Spleen (tissue), 11 donors: ENCODE measurements around the gene UNC13A. TPM values are rescaled to one million over a fixed set of nuclear protein-coding genes. Genes with fewer than 3 reads are reported as not detected.
"Not testable (repeated sequence)": the region's sequence is repeated elsewhere in the genome, so short reads cannot be mapped to it uniquely, and the experiment has no call there.

ENCODE experiments used
- DNase-seq: peaks from one replicate; pipeline ENCODE4 v3.0.0-alpha.2; 2020
- H3K27ac ChIP-seq, 8 donors: fragments of 200-600 bp; sonication (generic) in 7 of 8; 1 replicate in 4 of 8; 2 replicates in 4 of 8; pipeline versions ENCODE4 v1.5.0 to v1.8.0; 2016 to 2021; ENCODE audit warnings: inconsistent platforms in 4 of 8, mild to moderate bottlenecking in 4 of 8, moderate library complexity in 1 of 8
- H3K27me3 ChIP-seq, 7 donors: fragments of 200-600 bp; sonication (generic) in 6 of 7; replicated peaks in 1 of 7; 1 replicate in 4 of 7; 2 replicates in 3 of 7; pipeline versions ENCODE4 v1.5.0 to v1.8.0; 2016 to 2021; ENCODE audit warnings: inconsistent platforms in 3 of 7, mild to moderate bottlenecking in 1 of 7
- H3K36me3 ChIP-seq, 6 donors: fragments of 200-600 bp; sonication (generic) in 5 of 6; 1 replicate in 4 of 6; 2 replicates in 2 of 6; pipeline versions ENCODE4 v1.5.0 to v1.8.0; 2016 to 2021; ENCODE audit warnings: inconsistent platforms in 2 of 6
- H3K4me1 ChIP-seq, 6 donors: fragments of 200-600 bp; sonication (generic) in 5 of 6; 1 replicate in 3 of 6; 2 replicates in 3 of 6; pipeline versions ENCODE4 v1.5.0 to v1.8.0; 2016 to 2021; ENCODE audit warnings: inconsistent platforms in 3 of 6
- H3K4me3 ChIP-seq, 8 donors: fragments of 200-600 bp; sonication (generic) in 7 of 8; 1 replicate in 4 of 8; 2 replicates in 4 of 8; pipeline versions ENCODE4 v1.5.0 to v1.8.0; 2016 to 2021; ENCODE audit warnings: inconsistent platforms in 4 of 8, mild to moderate bottlenecking in 4 of 8, moderate library complexity in 2 of 8
- H3K9me3 ChIP-seq, 8 donors: fragments of 200-600 bp; sonication (generic) in 7 of 8; 1 replicate in 4 of 8; 2 replicates in 4 of 8; pipeline versions ENCODE4 v1.5.0 to v1.8.0; 2016 to 2021; ENCODE audit warnings: inconsistent platforms in 4 of 8
- CTCF ChIP-seq, 11 experiments: fragments of 200-600 bp in 7 of 11; fragments of 450-650 bp in 4 of 11; sonication (generic) in 4 of 11; IDR thresholded peaks in 8 of 11; conservative IDR thresholded peaks in 3 of 11; 1 replicate in 7 of 11; 2 replicates in 4 of 11; pipeline versions ENCODE4 v1.4.0 to v1.8.0; 2016 to 2021; ENCODE audit warnings: antibody characterized with exemption in 11 of 11, inconsistent platforms in 4 of 11, mild to moderate bottlenecking in 1 of 11
- POLR2A ChIP-seq, 3 donors: fragments of 450-650 bp; IDR thresholded peaks; one replicate each; pipeline ENCODE4 v1.5.1; 2017; ENCODE audit warnings: antibody characterized with exemption in 3 of 3, mild to moderate bottlenecking in 1 of 3
- POLR2AphosphoS5 ChIP-seq, 3 donors: sonication (generic); formaldehyde crosslinking; IDR thresholded peaks; one replicate each; pipeline ENCODE4 v1.5.1; 2017; ENCODE audit warnings: antibody characterized with exemption in 3 of 3
- WGBS, 5 donors: extraction: QIAGEN DNeasy Blood & Tissue Kit in 3 of 5; methylation state at CpG; one replicate each; pipeline versions ENCODE4 v1.1.5 to v1.1.7; 2013 to 2018; 5-methylcytosine and 5-hydroxymethylcytosine counted together
- intact Hi-C: fragments of 100-400 bp; cut with DNase I; formaldehyde crosslinking; loops from one replicate; pipeline ENCODE4 v1.15.0; 2023; ENCODE audit warnings: low total_unique reads
- polyA plus RNA-seq, 3 donors: library from polyadenylated mRNA; stranded (reverse); fragments of 200-250 nt; gene quantifications; one replicate each; pipeline ENCODE4 v1.2.1, GENCODE V29; 2013
- total RNA-seq, 7 donors: library from RNA; depleted of rRNA in 3 of 7; stranded (reverse); fragments of >200 nt in 3 of 7; fragmentation: NEBNext Ultra II Directional in 4 of 7; extraction: Animal tissue kit (Norgen Biotek cat#: 25700) in 4 of 7; gene quantifications; one replicate each; pipeline versions ENCODE4 v1.1.0 to v1.2.1, GENCODE V29; 2016 to 2021
- donor health status: healthy with polysubstance abuse.
- donor health status: DM: no; HTN: no; CAD: no; lungs with moderate emphysema.
- donor health status: DM: no; HTN: no; CAD: no.
- donor health status: Bipolar disorder and iron deficiency.
- donor health status: healthy.
- donor health status: DM: no; HTN: no; CAD: no.
- donor health status: DM: yes; HTN: yes; CAD: no.

Gene UNC13A
- total and polyA plus RNA-seq, 10 donors, result 0.73 to 10.7 (median 5.0) TPM

GRCh38 chr19:17554968-17555479, 133.1 kb downstream of the UNC13A start:
- Histone ChIP-seq H3K4me3 (peak overlapping the region; percentile 13 to 99 (median 96)), H3K27ac (peak overlapping the region; percentile 27 to 96 (median 91)), H3K9me3 (no peaks in the 10 kb centered on the region), H3K36me3 (peaks cover 0 to 41% (median 18%) of the 10 kb centered on the region in 6 donors), H3K4me1 (peaks cover 11 to 68% (median 51%) of the 10 kb centered on the region in 6 donors), H3K27me3 (no peaks in the 10 kb centered on the region)
- TF ChIP-seq CTCF (IDR thresholded peaks at IDR 0.05 in 8 of 11, conservative IDR thresholded peaks at IDR 0.05 in 3 of 11), result peak in 1 of 11 experiments; percentile 10
- no peak for TF ChIP-seq POLR2A (IDR thresholded peaks at IDR 0.05)
- DNase-seq, result no peak
- intact Hi-C loops, result no loop called here
- 15 to 17% (median 16%) methylated on average over 16 to 19 of the region's 19 CpGs for WGBS, 5 donors

- intact Hi-C loops, result no loop called here
- Histone ChIP-seq H3K4me1 (peaks cover 11 to 52% (median 40%) of the 10 kb centered on the region in 6 donors), H3K4me3 (no peak overlapping the region), H3K27ac (peak overlapping the region; percentile 10 to 77 (median 62)), H3K36me3 (peaks cover 0 to 35% (median 3%) of the 10 kb centered on the region in 6 donors), H3K27me3 (no peaks in the 10 kb centered on the region), H3K9me3 (no peaks in the 10 kb centered on the region)
- TF ChIP-seq CTCF (IDR thresholded peaks at IDR 0.05 in 8 of 11, conservative IDR thresholded peaks at IDR 0.05 in 3 of 11), result no peak
- no peak for TF ChIP-seq POLR2A (IDR thresholded peaks at IDR 0.05)
- TF ChIP-seq POLR2AphosphoS5 (IDR thresholded peaks at IDR 0.05), result peak in 1 of 3 donors; percentile 83
- no peak for DNase-seq
- WGBS, 5 donors, result 23 to 44% (median 38%) methylated on average over 7 of the region's 7 CpGs
These were observed 134.9 kb downstream of the UNC13A start for GRCh38 chr19:17553256-17553655.

GRCh38 chr19:17552735-17553134, 135.4 kb downstream of the UNC13A start:
- 93 to 99% (median 99%) methylated on average over 4 of the region's 4 CpGs for WGBS, 5 donors
- H3K27me3 ChIP-seq, result not testable (repeated sequence)

More at GRCh38 chr19:17552735-17553134, 135.4 kb downstream of the UNC13A start:
- H3K9me3 ChIP-seq, intact Hi-C loops, DNase-seq, H3K4me3 ChIP-seq: not testable (repeated sequence)
- peaks cover 11 to 47% (median 36%) of the 10 kb centered on the region in 6 donors for H3K4me1 ChIP-seq
- H3K27ac ChIP-seq, result peak overlapping the region in 6 of 8 donors; percentile 55 to 77 (median 66)
- peaks cover 0 to 36% (median 2%) of the 10 kb centered on the region in 6 donors for H3K36me3 ChIP-seq

Other genes with a start within 250 kb of the UNC13A start
- gene TMEM221, start 239.7 kb downstream of the UNC13A start, total RNA-seq, result not detected
- under 1 TPM in 2 of 3 donors, not detected in 1; 0.03 to 0.20 TPM for gene TMEM221, start 239.7 kb downstream of the UNC13A start, polyA plus RNA-seq
- gene NXNL1, start 227.4 kb downstream of the UNC13A start, total RNA-seq, result not detected
- not detected for gene NXNL1, start 227.4 kb downstream of the UNC13A start, polyA plus RNA-seq
- gene SLC27A1, start 217.8 kb downstream of the UNC13A start, total RNA-seq, result 10 to 100 TPM; 11.3 to 23.3 (median 18.6) TPM
- 10 to 100 TPM in 1 of 3 donors, 1 to 10 TPM in 2; 4.8 to 14.7 (median 9.3) TPM for gene SLC27A1, start 217.8 kb downstream of the UNC13A start, polyA plus RNA-seq
- gene PGLS, start 176.7 kb downstream of the UNC13A start, total RNA-seq, result 100 to 1,000 TPM in 2 of 7 donors, 10 to 100 TPM in 5; 70.6 to 111 (median 83.7) TPM
- gene PGLS, start 176.7 kb downstream of the UNC13A start, polyA plus RNA-seq, result 100 to 1,000 TPM in 2 of 3 donors, 10 to 100 TPM in 1; 94.8 to 118 (median 109) TPM
- 100 to 1,000 TPM in 4 of 7 donors, 10 to 100 TPM in 3; 89.4 to 146 (median 116) TPM for gene COLGALT1, start 132.7 kb downstream of the UNC13A start, total RNA-seq
- gene COLGALT1, start 132.7 kb downstream of the UNC13A start, polyA plus RNA-seq, result 10 to 100 TPM; 52.4 to 86.4 (median 83.1) TPM
- 10 to 100 TPM; 33.4 to 63.1 (median 45.6) TPM for gene MAP1S, start 31.1 kb upstream of the UNC13A start, total RNA-seq
- 10 to 100 TPM; 15.0 to 15.9 (median 15.0) TPM for gene MAP1S, start 31.1 kb upstream of the UNC13A start, polyA plus RNA-seq
- 10 to 100 TPM; 19.7 to 48.3 (median 34.5) TPM for gene FCHO1, start 63.1 kb upstream of the UNC13A start, total RNA-seq
- 10 to 100 TPM; 11.3 to 20.3 (median 15.3) TPM for gene FCHO1, start 63.1 kb upstream of the UNC13A start, polyA plus RNA-seq
- 1 to 10 TPM in 2 of 7 donors, under 1 TPM in 3, not detected in 2; 0.36 to 1.6 (median 0.88) TPM for gene B3GNT3, start 106.8 kb upstream of the UNC13A start, total RNA-seq
- gene B3GNT3, start 106.8 kb upstream of the UNC13A start, polyA plus RNA-seq, result under 1 TPM in 2 of 3 donors, not detected in 1; 0.05 to 0.16 TPM
- 1 to 10 TPM; 2.1 to 6.3 (median 3.4) TPM for gene INSL3, start 133.2 kb upstream of the UNC13A start, total RNA-seq
- gene INSL3, start 133.2 kb upstream of the UNC13A start, polyA plus RNA-seq, result 1 to 10 TPM; 2.1 to 3.2 (median 2.6) TPM
- 100 to 1,000 TPM in 5 of 7 donors, 10 to 100 TPM in 2; 64.3 to 203 (median 147) TPM for gene JAK3, start 159.6 kb upstream of the UNC13A start, total RNA-seq
- gene JAK3, start 159.6 kb upstream of the UNC13A start, polyA plus RNA-seq, result 10 to 100 TPM; 30.6 to 81.1 (median 58.2) TPM
- gene RPL18A, start 171.6 kb upstream of the UNC13A start, total RNA-seq, result 1,000 to 10,000 TPM; 1,310 to 2,382 (median 1,642) TPM
- gene RPL18A, start 171.6 kb upstream of the UNC13A start, polyA plus RNA-seq, result 1,000 to 10,000 TPM; 4,642 to 6,872 (median 5,294) TPM
- gene SLC5A5, start 183.6 kb upstream of the UNC13A start, total RNA-seq, result under 1 TPM in 5 of 7 donors, not detected in 2; 0.27 to 0.44 (median 0.32) TPM
- under 1 TPM; 0.19 to 0.52 (median 0.30) TPM for gene SLC5A5, start 183.6 kb upstream of the UNC13A start, polyA plus RNA-seq
- gene CCDC124, start 244.7 kb upstream of the UNC13A start, total RNA-seq, result 10 to 100 TPM; 29.5 to 48.6 (median 41.2) TPM
- 10 to 100 TPM; 62.4 to 89.9 (median 86.1) TPM for gene CCDC124, start 244.7 kb upstream of the UNC13A start, polyA plus RNA-seq